KOPT-K1 (cell line): ENCODE data around the gene SYNE1.
"Not testable (repeated sequence)": the region's sequence is repeated elsewhere in the genome, so short reads cannot be mapped to it uniquely, and the experiment has no call there.

Experiments used
- H3K27ac ChIP-seq: fragments of 200-600 bp; sonication (generic); 2 replicates; pipeline ENCODE4 v1.5.1; 2016; ENCODE audit warnings: antibody characterized with exemption, mild to moderate bottlenecking, low read depth, low read length; ENCODE audit not compliant: poor library complexity, severe bottlenecking
- H3K36me3 ChIP-seq: fragments of 200-600 bp; sonication (generic); 2 replicates; pipeline ENCODE4 v1.5.1; 2017; ENCODE audit warnings: antibody characterized with exemption, mild to moderate bottlenecking, low read length, moderate library complexity; ENCODE audit not compliant: insufficient read depth
- H3K9me3 ChIP-seq: fragments of 200-600 bp; sonication (generic); 2 replicates; pipeline ENCODE4 v1.5.1; 2017; ENCODE audit warnings: antibody characterized with exemption, low read length, mild to moderate bottlenecking; ENCODE audit not compliant: insufficient read depth, poor library complexity, severe bottlenecking

SYNE1 gene

GRCh38 chr6:152343735-152344360, 293.3 kb downstream of the SYNE1 start:
- Histone ChIP-seq H3K27ac (no peak overlapping the region), H3K36me3 (no peaks in the 10 kb centered on the region), H3K9me3 (no peaks in the 10 kb centered on the region)

- Histone ChIP-seq H3K9me3 (no peaks in the 10 kb centered on the region), H3K27ac (no peak overlapping the region), H3K36me3 (no peaks in the 10 kb centered on the region)
Measured at GRCh38 chr6:152341596-152341995, 295.6 kb downstream of the SYNE1 start.

- Histone ChIP-seq H3K36me3 (no peaks in the 10 kb centered on the region), H3K9me3 (no peaks in the 10 kb centered on the region), H3K27ac (no peak overlapping the region)
Measured at GRCh38 chr6:152338335-152339125, 298.6 kb downstream of the SYNE1 start.

- H3K27ac ChIP-seq: no peak overlapping the region
- no peaks in the 10 kb centered on the region for H3K9me3 ChIP-seq
- no peaks in the 10 kb centered on the region for H3K36me3 ChIP-seq
Measured at GRCh38 chr6:152334555-152334954, 302.6 kb downstream of the SYNE1 start.

- Histone ChIP-seq H3K36me3 (no peaks in the 10 kb centered on the region), H3K27ac (no peak overlapping the region), H3K9me3 (no peaks in the 10 kb centered on the region)
Measured at GRCh38 chr6:152330961-152331360, 306.2 kb downstream of the SYNE1 start.

- no peak overlapping the region for H3K27ac ChIP-seq
- no peaks in the 10 kb centered on the region for H3K9me3 ChIP-seq
- H3K36me3 ChIP-seq: no peaks in the 10 kb centered on the region
Measured at GRCh38 chr6:152329638-152330448, 307.3 kb downstream of the SYNE1 start.

- not testable (repeated sequence) for H3K9me3 ChIP-seq, H3K27ac ChIP-seq, H3K36me3 ChIP-seq
Measured at GRCh38 chr6:152328200-152328599, 309.0 kb downstream of the SYNE1 start.

GRCh38 chr6:152323376-152323775, 313.8 kb downstream of the SYNE1 start:
- H3K27ac ChIP-seq: no peak overlapping the region
- no peaks in the 10 kb centered on the region for H3K36me3 ChIP-seq
- no peaks in the 10 kb centered on the region for H3K9me3 ChIP-seq

GRCh38 chr6:152318278-152318677, 318.9 kb downstream of the SYNE1 start:
- Histone ChIP-seq H3K27ac (no peak overlapping the region), H3K9me3 (no peaks in the 10 kb centered on the region), H3K36me3 (no peaks in the 10 kb centered on the region)

- H3K27ac ChIP-seq: no peak overlapping the region
- H3K9me3 ChIP-seq: no peaks in the 10 kb centered on the region
- H3K36me3 ChIP-seq: no peaks in the 10 kb centered on the region
Measured at GRCh38 chr6:152316024-152316423, 321.1 kb downstream of the SYNE1 start.

- no peaks in the 10 kb centered on the region for H3K36me3 ChIP-seq
- H3K27ac ChIP-seq: no peak overlapping the region
- H3K9me3 ChIP-seq: no peaks in the 10 kb centered on the region
Measured at GRCh38 chr6:152314483-152314832, 322.7 kb downstream of the SYNE1 start.

- Histone ChIP-seq H3K9me3 (no peaks in the 10 kb centered on the region), H3K36me3 (no peaks in the 10 kb centered on the region), H3K27ac (no peak overlapping the region)
Measured at GRCh38 chr6:152313542-152314482, 323.4 kb downstream of the SYNE1 start.

GRCh38 chr6:152312434-152312833, 324.7 kb downstream of the SYNE1 start:
- H3K36me3 ChIP-seq: no peaks in the 10 kb centered on the region

GRCh38 chr6:152310371-152310954, 326.7 kb downstream of the SYNE1 start:
- Histone ChIP-seq H3K36me3 (no peaks in the 10 kb centered on the region), H3K27ac (no peak overlapping the region), H3K9me3 (no peaks in the 10 kb centered on the region)

More at GRCh38 chr6:152312434-152312833, 324.7 kb downstream of the SYNE1 start:
- Histone ChIP-seq H3K27ac (no peak overlapping the region), H3K9me3 (no peaks in the 10 kb centered on the region)
